GM12878 (cell line): ENCODE measurements around the gene MAGI1. TPM values are rescaled to one million over a fixed set of nuclear protein-coding genes. Genes with fewer than 3 reads are reported as not detected.

Experiments used
- ATAC-seq: fragments of 200-7000 bp; cut with Tn5 transposase; 3 replicates; pipeline ENCODE4 v1.9.1; 2020; ENCODE audit warnings: mild to moderate bottlenecking, moderate library complexity
- BruUV-seq: library from RNA; stranded (reverse); fragments of 400-500 nt; replicated peaks from 2 replicates; lab custom pipeline; 2021; lab: Mats Ljungman, UMichigan
- CTCF ChIA-PET: fragments of 300-600 bp; sonication (Branson Sonifier 250); formaldehyde crosslinking; extraction: SDS; loops from one replicate; lab custom pipeline; 2021; ENCODE audit warnings: inconsistent platforms; lab: Yijun Ruan, JAX
- POLR2A ChIA-PET: fragments of 350-600 bp; formaldehyde crosslinking; extraction: SDS; loops from one replicate; lab custom pipeline; 2021; ENCODE audit warnings: inconsistent platforms; lab: Charles Lee
- RAD21 ChIA-PET: fragments of 300-600 bp; sonication (Branson Sonifier 250); formaldehyde crosslinking; loops from one replicate; lab custom pipeline; 2023; ENCODE audit warnings: antibody characterized with exemption; ENCODE audit not compliant: unreplicated experiment; lab: Charles Lee
- SMC1A ChIA-PET: fragments of 300-600 bp; sonication (Branson Sonifier 250); formaldehyde crosslinking; loops from one replicate; lab custom pipeline; 2023; ENCODE audit not compliant: unreplicated experiment, uncharacterized antibody; lab: Charles Lee
- DNase-seq: peaks from one replicate; pipeline ENCODE4 v3.0.0-alpha.2; 2011; ENCODE audit warnings: low read depth, low spot score
- FAIRE-seq: peaks from 3 replicates; lab custom pipeline; 2011; peaks lifted over from hg19 to GRCh38; lab: Jason Lieb, UNC
- H2AFZ ChIP-seq: 2 replicates; pipeline ENCODE4 v1.6.0; 2011; ENCODE audit warnings: low read depth, low read length, control low read depth; ENCODE audit not compliant: control insufficient read depth
- H3K27ac ChIP-seq: 2 replicates; pipeline ENCODE4 v1.5.1; 2011; ENCODE audit warnings: control low read depth; ENCODE audit not compliant: control insufficient read depth, insufficient read depth
- H3K27me3 ChIP-seq, 2 experiments: replicated peaks in 1 of 2; 2 replicates each; pipeline versions ENCODE4 v1.6.0 to v1.6.1; 2011; ENCODE audit warnings: low read length in 1 of 2; ENCODE audit not compliant: control insufficient read depth in 2 of 2, insufficient read depth in 2 of 2
- H3K36me3 ChIP-seq, 2 experiments: 2 replicates each; pipeline ENCODE4 v1.5.1; 2011; ENCODE audit warnings: low read length in 1 of 2; ENCODE audit not compliant: control insufficient read depth in 2 of 2, insufficient read depth in 2 of 2
- H3K4me1 ChIP-seq: 2 replicates; pipeline ENCODE4 v1.6.1; 2011; ENCODE audit warnings: mild to moderate bottlenecking, low read length, moderate library complexity, mixed read lengths; ENCODE audit not compliant: control insufficient read depth, insufficient read depth
- H3K4me2 ChIP-seq: 2 replicates; pipeline ENCODE4 v1.6.0; 2011; ENCODE audit warnings: control low read depth; ENCODE audit not compliant: control insufficient read depth, insufficient read depth
- H3K4me3 ChIP-seq: fragments of 200-600 bp; sonication (generic); 2 replicates; pipeline ENCODE4 v1.5.1; 2016
- H3K79me2 ChIP-seq: 2 replicates; pipeline ENCODE4 v1.6.0; 2011; ENCODE audit warnings: low read length; ENCODE audit not compliant: control insufficient read depth, insufficient read depth
- H3K9ac ChIP-seq: 2 replicates; pipeline ENCODE4 v1.8.0; 2011; ENCODE audit warnings: low read length, control low read depth, mixed read lengths; ENCODE audit not compliant: control insufficient read depth, insufficient read depth
- H3K9me3 ChIP-seq: replicated peaks from 3 replicates; pipeline ENCODE4 v1.5.1; 2011; ENCODE audit warnings: mild to moderate bottlenecking, low read length; ENCODE audit not compliant: control insufficient read depth, insufficient read depth
- H4K20me1 ChIP-seq: 2 replicates; pipeline ENCODE4 v1.6.0; 2011; ENCODE audit not compliant: control insufficient read depth, insufficient read depth
- ATF2 ChIP-seq: IDR thresholded peaks from 2 replicates; pipeline ENCODE4 v1.6.1; 2012; ENCODE audit warnings: low read length, inconsistent platforms
- BACH1 ChIP-seq: fragments of 450-650 bp; IDR thresholded peaks from 2 replicates; pipeline ENCODE4 v1.6.1; 2017; ENCODE audit warnings: mild to moderate bottlenecking, borderline replicate concordance
- BHLHE40 ChIP-seq, 2 experiments: fragments of 450-650 bp in 1 of 2; IDR thresholded peaks; 2 replicates each; pipeline ENCODE4 v1.6.1; 2011 to 2017; ENCODE audit warnings: low read depth in 2 of 2, borderline replicate concordance in 1 of 2, improper control_type of control experiment in 1 of 2, low read length in 1 of 2, mild to moderate bottlenecking in 1 of 2
- ELK1 ChIP-seq: IDR thresholded peaks from 2 replicates; pipeline ENCODE4 v1.6.1; 2012; ENCODE audit warnings: low read depth, low read length, improper control_type of control experiment
- FOS ChIP-seq: IDR thresholded peaks from 3 replicates; pipeline ENCODE4 v1.6.1; 2011; ENCODE audit warnings: borderline replicate concordance; ENCODE audit not compliant: insufficient read length; ENCODE audit errors: extremely low read depth
- HDAC6 ChIP-seq: fragments of 200-600 bp; sonication (generic); IDR thresholded peaks from one replicate; pipeline ENCODE4 v1.8.0; 2017; ENCODE audit warnings: antibody characterized with exemption; ENCODE audit not compliant: unreplicated experiment
- IRF3 ChIP-seq: fragments of 450-650 bp; IDR thresholded peaks from 2 replicates; pipeline ENCODE4 v1.6.1; 2014; ENCODE audit warnings: mild to moderate bottlenecking
- IRF4 ChIP-seq: IDR thresholded peaks from 2 replicates; pipeline ENCODE4 v1.6.1; 2011; ENCODE audit warnings: low read depth, low read length
- MXI1 ChIP-seq: fragments of 150-350 bp; IDR thresholded peaks from 2 replicates; pipeline ENCODE4 v1.6.1; 2011; ENCODE audit warnings: low read depth, mild to moderate bottlenecking, inconsistent platforms, low read length, improper control_type of control experiment
- NFIC ChIP-seq: IDR thresholded peaks from 2 replicates; pipeline ENCODE4 v1.6.1; 2012; ENCODE audit warnings: low read depth, mild to moderate bottlenecking, inconsistent platforms, low read length, moderate library complexity
- NR2C2 ChIP-seq: IDR thresholded peaks from 2 replicates; pipeline ENCODE4 v1.6.1; 2011; ENCODE audit warnings: borderline replicate concordance, low read depth; ENCODE audit not compliant: control insufficient read depth, insufficient read length
- PKNOX1 ChIP-seq: fragments of 450-650 bp; IDR thresholded peaks from 2 replicates; pipeline ENCODE4 v1.6.1; 2016; ENCODE audit warnings: mild to moderate bottlenecking
- SREBF1 ChIP-seq: IDR thresholded peaks from 2 replicates; pipeline ENCODE4 v1.6.1; 2012; ENCODE audit warnings: mild to moderate bottlenecking, low read length
- USF2 ChIP-seq: IDR thresholded peaks from 2 replicates; pipeline ENCODE4 v1.6.1; 2011; ENCODE audit warnings: low read depth, low read length, improper control_type of control experiment, borderline replicate concordance
- WRNIP1 ChIP-seq: IDR thresholded peaks from 2 replicates; pipeline ENCODE4 v1.6.1; 2011; ENCODE audit warnings: low read depth, low read length, improper control_type of control experiment, borderline replicate concordance
- ZZZ3 ChIP-seq: IDR thresholded peaks from 2 replicates; pipeline ENCODE4 v1.6.1; 2011; ENCODE audit warnings: low read depth; ENCODE audit not compliant: control insufficient read depth, insufficient read length
- WGBS: methylation state at CpG from one replicate; pipeline ENCODE4 v1.1.6; 2016; ENCODE audit warnings: low lambda C conversion rate; ENCODE audit not compliant: insufficient replicate concordance, insufficient coverage; ENCODE audit errors: missing lambda C conversion rate; 5-methylcytosine and 5-hydroxymethylcytosine counted together
- in situ Hi-C: fragments of 300-500 bp; cut with MboI; formaldehyde crosslinking; loops from 9 replicates; pipeline ENCODE4 v1.14.3; 2018; ENCODE audit warnings: mixed read lengths
- intact Hi-C: fragments of 100-400 bp; cut with micrococcal nuclease; formaldehyde crosslinking; loops from one replicate; pipeline ENCODE4 v1.14.2; 2022; ENCODE audit not compliant: unreplicated experiment
- polyA plus RNA-seq, 11 experiments: library from polyadenylated mRNA; depleted of rRNA in 4 of 11; unstranded in 6 of 11; stranded (reverse) in 5 of 11; fragments of >200 nt; fragmentation: Nextera tagmentation in 4 of 11; fragmentation: Illumina TruSeq in 1 of 11; extraction: Ambion mirVana in 4 of 11; extraction: Trizol in 1 of 11; gene quantifications; 1 replicate in 1 of 11; 2 replicates in 10 of 11; pipeline versions ENCODE4 v1.2.1 to v1.2.3, GENCODE V29; 2011 to 2016; ENCODE audit warnings: inconsistent platforms in 2 of 11, missing spikeins in 2 of 11, low read depth in 1 of 11
- total RNA-seq, 4 experiments: library from RNA; depleted of rRNA in 3 of 4; stranded (reverse); fragments of >200 nt in 3 of 4; fragmentation: Illumina TruSeq in 1 of 4; extraction: Trizol in 1 of 4; gene quantifications; 2 replicates each; pipeline versions ENCODE4 v1.2.1 to v1.2.3, GENCODE V29; 2013 to 2021

The MAGI1 gene
- total and polyA plus RNA-seq, 10 of the 15 experiments (the other 5 are each of a cell fraction or from before 2014, with no cell fraction given): 0.02 to 3.3 (median 0.29) TPM; not detected in 1

GRCh38 chr3:65988411-65989180 lies 50.1 kb downstream of the MAGI1 start (continued):
- TF ChIP-seq MXI1: no peak
- TF ChIP-seq, all 136 proteins: peak for 0

- Histone ChIP-seq H3K4me2 (no peak overlapping the region), H3K27me3 (no peaks in the 10 kb centered on the region), H3K36me3 (no peaks in the 10 kb centered on the region), H3K4me1 (no peaks in the 10 kb centered on the region), H4K20me1 (no peaks in the 10 kb centered on the region), H2AFZ (no peak overlapping the region), H3K4me3 (no peak overlapping the region), H3K9ac (no peak overlapping the region), H3K79me2 (no peaks in the 10 kb centered on the region), H3K9me3 (no peaks in the 10 kb centered on the region), H3K27ac (no peak overlapping the region)
- FAIRE-seq: no peak
- POLR2A ChIA-PET: no interaction called here
- RAD21 ChIA-PET: no interaction called here
- BruUV-seq: no TSS peak
- intact Hi-C loops: no loop called here
- CTCF ChIA-PET: no interaction called here
- no peak for ATAC-seq
- DNase-seq: no peak
- WGBS: 39% methylated on average over 4 of the region's 4 CpGs
- in situ Hi-C loops: no loop called here
- SMC1A ChIA-PET: interaction anchor here (0.7 kb wide), 1 partner anchor 1476 kb away, joined by 3 read pairs; no protein-coding TSS in a partner anchor
- TF ChIP-seq NFIC: no peak
- TF ChIP-seq IRF4: no peak
- TF ChIP-seq IRF3: no peak
- TF ChIP-seq ZZZ3: no peak
- no peak for TF ChIP-seq SREBF1
- no peak for TF ChIP-seq FOS
- no peak for TF ChIP-seq BACH1
- no peak for TF ChIP-seq ATF2
- TF ChIP-seq BHLHE40 (IDR thresholded peaks at IDR 0.05; ENCODE audit: borderline replicate concordance in 1 of 2, low read depth in 2 of 2, low read length in 1 of 2): no peak
- TF ChIP-seq WRNIP1: no peak
- TF ChIP-seq USF2: no peak
- TF ChIP-seq HDAC6: no peak
- TF ChIP-seq ELK1: no peak
- TF ChIP-seq NR2C2: no peak
- TF ChIP-seq PKNOX1: no peak
Measured at GRCh38 chr3:65986285-65986684, 52.4 kb downstream of the MAGI1 start.
